Measurements from ENCODE around the gene PTPRD.

DNA sequence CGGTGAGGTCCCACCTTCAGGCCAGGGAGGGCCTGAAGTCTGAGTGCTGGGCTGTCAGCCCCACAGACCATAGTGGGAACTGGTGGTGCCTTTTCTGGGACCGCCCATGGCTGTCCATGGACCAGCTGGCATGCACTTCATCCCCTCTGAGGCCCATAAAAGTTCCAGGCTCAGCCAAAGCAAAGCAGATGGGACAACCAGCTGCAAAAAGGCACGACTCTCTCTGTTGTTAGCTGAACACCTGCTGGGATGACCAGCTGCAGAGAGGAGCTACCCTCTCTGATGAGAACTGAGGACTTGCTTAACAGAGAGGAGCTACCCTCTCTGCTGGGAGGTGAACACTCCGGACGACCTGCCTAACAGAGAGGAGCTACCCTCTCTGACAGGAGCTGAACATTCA is 1968.9 kb downstream of the PTPRD start:
- TF ChIP-seq, protein P1, sequence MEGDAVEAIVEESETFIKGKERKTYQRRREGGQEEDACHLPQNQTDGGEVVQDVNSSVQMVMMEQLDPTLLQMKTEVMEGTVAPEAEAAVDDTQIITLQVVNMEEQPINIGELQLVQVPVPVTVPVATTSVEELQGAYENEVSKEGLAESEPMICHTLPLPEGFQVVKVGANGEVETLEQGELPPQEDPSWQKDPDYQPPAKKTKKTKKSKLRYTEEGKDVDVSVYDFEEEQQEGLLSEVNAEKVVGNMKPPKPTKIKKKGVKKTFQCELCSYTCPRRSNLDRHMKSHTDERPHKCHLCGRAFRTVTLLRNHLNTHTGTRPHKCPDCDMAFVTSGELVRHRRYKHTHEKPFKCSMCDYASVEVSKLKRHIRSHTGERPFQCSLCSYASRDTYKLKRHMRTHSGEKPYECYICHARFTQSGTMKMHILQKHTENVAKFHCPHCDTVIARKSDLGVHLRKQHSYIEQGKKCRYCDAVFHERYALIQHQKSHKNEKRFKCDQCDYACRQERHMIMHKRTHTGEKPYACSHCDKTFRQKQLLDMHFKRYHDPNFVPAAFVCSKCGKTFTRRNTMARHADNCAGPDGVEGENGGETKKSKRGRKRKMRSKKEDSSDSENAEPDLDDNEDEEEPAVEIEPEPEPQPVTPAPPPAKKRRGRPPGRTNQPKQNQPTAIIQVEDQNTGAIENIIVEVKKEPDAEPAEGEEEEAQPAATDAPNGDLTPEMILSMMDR (IDR thresholded peaks at IDR 0.05 in 8 of 11, conservative IDR thresholded peaks at IDR 0.05 in 3 of 11) = no peak
- TF ChIP-seq POLR2A (IDR thresholded peaks at IDR 0.05) = no peak
- no peak for TF ChIP-seq POLR2AphosphoS5 (IDR thresholded peaks at IDR 0.05)
